Fibroblast of lung (primary cell): ENCODE data around the gene AZI2. TPM values are rescaled to one million over a fixed set of nuclear protein-coding genes. Genes with fewer than 3 reads are reported as not detected.

Source experiments
- DNase-seq, 2 donors: peaks; one replicate each; pipeline versions ENCODE4 v3.0.0 to v3.0.0-alpha.2; 2010; ENCODE audit warnings: low read depth in 2 of 2
- H2AFZ ChIP-seq: 2 replicates; pipeline ENCODE4 v1.5.1; 2012; ENCODE audit warnings: low read length, control low read depth, inconsistent platforms
- H3K27ac ChIP-seq: 2 replicates; pipeline ENCODE4 v1.5.1; 2011; ENCODE audit warnings: low read length, control low read depth; ENCODE audit not compliant: insufficient read depth
- H3K27me3 ChIP-seq: 2 replicates; pipeline ENCODE4 v1.5.1; 2011; ENCODE audit warnings: mild to moderate bottlenecking, low read length; ENCODE audit not compliant: control insufficient read depth, insufficient read depth
- H3K36me3 ChIP-seq: 2 replicates; pipeline ENCODE4 v1.5.1; 2011; ENCODE audit warnings: low read length; ENCODE audit not compliant: control insufficient read depth, insufficient read depth
- H3K4me1 ChIP-seq: 2 replicates; pipeline ENCODE4 v1.5.1; 2011; ENCODE audit warnings: low read length; ENCODE audit not compliant: control insufficient read depth, insufficient read depth; ENCODE audit errors: extremely low read depth
- H3K4me2 ChIP-seq: 2 replicates; pipeline ENCODE4 v1.5.1; 2011; ENCODE audit warnings: low read length, control low read depth; ENCODE audit not compliant: insufficient read depth; ENCODE audit errors: extremely low read depth
- H3K4me3 ChIP-seq, 4 experiments: fragments of 200-600 bp in 1 of 4; sonication (generic) in 1 of 4; replicated peaks in 1 of 4; 2 replicates each; pipeline ENCODE4 v1.5.1; 2011 to 2016; ENCODE audit warnings: low read length in 4 of 4, low read depth in 3 of 4, mild to moderate bottlenecking in 3 of 4, control low read depth in 2 of 4, inconsistent platforms in 1 of 4, mixed read lengths in 1 of 4; ENCODE audit not compliant: insufficient read depth in 1 of 4; ENCODE audit errors: control extremely low read depth in 1 of 4
- H3K79me2 ChIP-seq: 2 replicates; pipeline ENCODE4 v1.5.1; 2012; ENCODE audit warnings: mild to moderate bottlenecking, low read length, inconsistent platforms; ENCODE audit not compliant: control insufficient read depth, insufficient read depth
- H3K9ac ChIP-seq: 2 replicates; pipeline ENCODE4 v1.5.1; 2011; ENCODE audit warnings: mild to moderate bottlenecking, low read length, control low read depth; ENCODE audit not compliant: insufficient read depth
- H3K9me3 ChIP-seq: 2 replicates; pipeline ENCODE4 v1.5.1; 2012; ENCODE audit warnings: low read depth, low read length; ENCODE audit not compliant: control insufficient read depth, insufficient read depth
- H4K20me1 ChIP-seq: 2 replicates; pipeline ENCODE4 v1.5.1; 2011; ENCODE audit warnings: low read length; ENCODE audit not compliant: control insufficient read depth, insufficient read depth; ENCODE audit errors: extremely low read depth
- CTCF ChIP-seq, 2 donors: IDR thresholded peaks in 1 of 2; conservative IDR thresholded peaks in 1 of 2; 1 replicate in 1 of 2; 2 replicates in 1 of 2; pipeline ENCODE4 v1.5.1; 2011 to 2012; ENCODE audit warnings: low read length in 2 of 2, control low read depth in 1 of 2, inconsistent platforms in 1 of 2, low read depth in 1 of 2, mild to moderate bottlenecking in 1 of 2
- EZH2 ChIP-seq: IDR thresholded peaks from 2 replicates; pipeline ENCODE4 v1.5.1; 2012; ENCODE audit warnings: low read length, control low read depth, mild to moderate bottlenecking; ENCODE audit errors: missing control alignments
- polyA minus RNA-seq: library from RNA; depleted of rRNA, polyadenylated mRNA; stranded (reverse); fragments of >200 nt; gene quantifications from 2 replicates; pipeline ENCODE4 v1.2.3, GENCODE V29; 2011; ENCODE audit warnings: low replicate concordance
- polyA plus RNA-seq, 2 donors: library from polyadenylated mRNA; depleted of rRNA in 1 of 2; stranded (reverse) in 1 of 2; unstranded in 1 of 2; fragments of >200 nt; gene quantifications; 2 replicates each; pipeline ENCODE4 v1.2.1, GENCODE V29; 2011 to 2012; ENCODE audit warnings: missing spikeins in 1 of 2
- total RNA-seq: library from RNA; depleted of rRNA; stranded (reverse); fragments of >200 nt; gene quantifications from 2 replicates; pipeline ENCODE4 v1.2.1, GENCODE V29; 2014

The AZI2 gene
- total RNA-seq (182 and 183 TPM in 2 replicates), polyA plus RNA-seq (131 and 202 TPM in 2 replicates), polyA minus RNA-seq (3.3 TPM in 2 replicates)
- polyA plus RNA-seq (2012) = 57.8 and 86.1 TPM in 2 replicates

DNA sequence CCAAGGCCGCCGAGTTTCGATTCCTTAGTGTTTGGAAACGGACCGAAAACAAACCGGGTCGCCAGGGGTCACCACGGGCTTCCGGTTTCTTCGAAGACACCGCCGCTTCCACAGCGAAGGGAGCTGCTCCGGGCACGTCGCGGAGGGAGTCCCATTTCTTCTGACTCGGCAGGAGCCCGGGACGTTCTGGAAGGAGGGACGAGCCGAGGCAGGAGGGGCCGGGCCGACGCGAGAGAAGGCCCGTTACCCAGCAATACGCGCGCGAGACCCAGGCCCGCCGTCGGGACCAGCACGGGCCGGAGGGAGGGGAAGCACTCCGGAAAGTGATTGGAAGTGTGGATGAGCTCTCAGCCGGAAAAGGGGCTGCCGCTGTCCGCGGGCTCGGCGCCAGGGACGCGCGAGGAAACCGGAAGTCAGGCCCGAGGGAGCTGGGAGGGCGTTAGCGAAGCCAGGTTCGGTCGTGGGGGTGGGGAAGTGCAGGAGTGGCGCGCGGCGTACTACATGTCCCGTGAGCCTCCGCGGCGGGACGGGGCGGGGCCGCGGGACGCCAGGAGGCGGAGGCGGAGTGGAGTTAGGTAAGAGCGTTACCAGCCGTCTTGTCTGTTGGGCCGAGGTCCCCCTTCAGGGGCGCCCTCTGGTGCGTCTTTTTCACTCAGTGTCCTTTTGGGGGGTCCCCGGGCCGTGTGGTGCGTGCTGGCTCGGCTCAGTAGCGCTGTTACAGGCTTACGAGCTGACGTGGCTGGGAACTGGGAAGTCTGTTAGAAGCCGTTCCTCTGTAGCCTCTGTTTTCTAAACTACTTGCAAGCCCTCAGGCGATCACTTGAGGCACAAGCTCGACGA is at the start of gene AZI2, which contains the start of gene ZCWPW2:
Gene AZI2 (minus strand): TSS at position 196 of the 840 bp plus-strand sequence. CDS start 8,207 bp downstream, outside the sequence.
Gene ZCWPW2 (plus strand): TSS at position 93 of the 840 bp plus-strand sequence. CDS start 64,348 bp downstream, outside the sequence.
- Histone ChIP-seq H2AFZ (peak within 1 kb of the TSS; percentile 56), H3K4me2 (peak within 1 kb of the TSS; percentile 79), H3K27me3 (no peaks in the 10 kb centered on the region), H3K4me3 (peak within 1 kb of the TSS; percentile 79 to 99 (median 90)), H4K20me1 (no peaks in the 10 kb centered on the region), H3K9me3 (no peaks in the 10 kb centered on the region), H3K36me3 (no peaks in the 10 kb centered on the region), H3K79me2 (peaks cover 33% of the 10 kb centered on the region), H3K4me1 (peaks cover 3% of the 10 kb centered on the region), H3K27ac (peak within 1 kb of the TSS; percentile 99), H3K9ac (peak within 1 kb of the TSS; percentile 97)
- DNase-seq = peak; percentile 95 to 97
- no peak for TF ChIP-seq EZH2
- peak; percentile 33 to 38 for TF ChIP-seq CTCF (conservative IDR thresholded peaks at IDR 0.05 in 1 of 2, IDR thresholded peaks at IDR 0.05 in 1 of 2; ENCODE audit: low read depth in 1 of 2, low read length in 2 of 2)

DNA sequence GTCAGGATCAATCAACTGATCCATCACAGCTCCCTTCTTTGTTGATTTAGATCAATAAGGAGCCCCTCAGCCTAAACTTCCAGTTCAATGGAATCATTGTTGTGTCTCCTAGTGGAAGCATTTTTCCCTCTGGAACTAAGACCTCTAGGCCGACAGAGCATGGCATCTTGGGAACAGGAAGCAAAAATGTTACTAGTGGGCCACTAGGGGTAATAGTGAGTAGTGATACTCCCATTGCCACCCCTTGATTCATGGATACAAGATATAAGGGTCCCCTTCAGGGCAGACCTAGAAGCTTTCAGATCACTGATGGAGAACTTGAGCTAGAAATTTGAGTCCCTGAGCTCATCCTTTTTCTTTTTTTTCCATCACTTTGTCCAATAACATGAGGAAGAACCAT is 40.4 kb upstream of the AZI2 start:
- Histone ChIP-seq H2AFZ (no peak overlapping the region), H3K27me3 (no peaks in the 10 kb centered on the region), H3K4me1 (no peaks in the 10 kb centered on the region), H4K20me1 (no peaks in the 10 kb centered on the region), H3K9ac (no peak overlapping the region), H3K9me3 (no peaks in the 10 kb centered on the region), H3K27ac (no peak overlapping the region), H3K4me2 (no peak overlapping the region), H3K79me2 (no peaks in the 10 kb centered on the region), H3K36me3 (no peaks in the 10 kb centered on the region), H3K4me3 (no peak overlapping the region)
- no peak for DNase-seq
- TF ChIP-seq EZH2 (no peak), CTCF (conservative IDR thresholded peaks at IDR 0.05 in 1 of 2, IDR thresholded peaks at IDR 0.05 in 1 of 2; ENCODE audit: low read depth in 1 of 2, low read length in 2 of 2) (no peak)

DNA sequence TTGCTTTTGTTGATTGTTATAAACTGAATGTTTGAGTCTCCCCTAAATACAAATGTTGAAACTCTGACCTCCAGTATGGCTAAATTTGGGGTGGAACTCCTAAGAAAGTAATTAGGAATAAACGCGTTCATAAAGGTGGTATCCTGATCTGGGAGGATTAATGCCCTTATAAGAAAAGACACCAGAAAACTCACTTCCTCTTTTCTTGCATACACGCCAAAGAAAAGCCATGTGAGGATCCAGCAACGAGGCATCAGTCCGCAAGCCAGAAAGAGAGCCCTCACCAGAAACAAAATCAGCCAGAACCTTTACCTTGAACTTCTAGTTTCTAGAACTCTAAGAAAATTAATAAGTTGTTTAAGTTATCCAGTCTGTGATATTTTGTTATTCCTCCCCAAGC is 37.4 kb upstream of the AZI2 start:
- Histone ChIP-seq H3K79me2 (no peaks in the 10 kb centered on the region), H3K4me3 (no peak overlapping the region), H2AFZ (no peak overlapping the region), H3K27ac (no peak overlapping the region), H4K20me1 (no peaks in the 10 kb centered on the region), H3K9ac (no peak overlapping the region), H3K9me3 (no peaks in the 10 kb centered on the region), H3K36me3 (no peaks in the 10 kb centered on the region), H3K27me3 (no peaks in the 10 kb centered on the region), H3K4me2 (no peak overlapping the region), H3K4me1 (no peaks in the 10 kb centered on the region)
- no peak for DNase-seq
- no peak for TF ChIP-seq CTCF (conservative IDR thresholded peaks at IDR 0.05 in 1 of 2, IDR thresholded peaks at IDR 0.05 in 1 of 2; ENCODE audit: low read depth in 1 of 2, low read length in 2 of 2)
- TF ChIP-seq EZH2 = no peak
